Gastrocnemius medialis (tissue), 4 donors: ENCODE data around the gene ACP6.

Experiments
- CTCF ChIP-seq, 5 experiments: fragments of 450-650 bp in 3 of 5; fragments of 200-600 bp in 2 of 5; sonication (generic) in 2 of 5; IDR thresholded peaks in 4 of 5; conservative IDR thresholded peaks in 1 of 5; 1 replicate in 4 of 5; 2 replicates in 1 of 5; pipeline ENCODE4 v1.5.1; 2016 to 2019; ENCODE audit warnings: antibody characterized with exemption in 5 of 5, mild to moderate bottlenecking in 3 of 5, moderate library complexity in 3 of 5
- POLR2A ChIP-seq, 2 donors: fragments of 450-650 bp; IDR thresholded peaks; one replicate each; pipeline ENCODE4 v1.6.1; 2017; ENCODE audit warnings: antibody characterized with exemption in 2 of 2, mild to moderate bottlenecking in 2 of 2, moderate library complexity in 2 of 2

DNA sequence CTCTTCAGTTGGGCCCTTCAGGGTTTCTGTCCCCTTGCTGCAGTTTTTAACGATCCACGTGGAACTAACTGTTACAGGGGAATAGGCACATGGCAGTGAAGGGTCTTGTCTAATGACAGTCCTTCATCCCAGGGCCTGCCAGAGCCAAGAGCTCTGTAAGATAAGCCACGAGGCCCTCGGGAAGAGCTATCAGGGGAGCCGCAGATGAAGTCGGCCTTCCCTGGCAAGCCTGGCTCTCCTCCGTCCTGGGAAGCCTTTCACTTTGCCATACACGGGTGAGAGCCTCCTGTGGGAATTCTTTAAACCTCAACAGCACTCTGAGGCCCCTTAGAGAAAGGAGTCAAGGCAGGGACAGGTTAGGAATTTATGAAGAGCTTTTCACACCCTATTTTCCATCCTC, 29.0 kb downstream of the ACP6 start:
- no peak for TF ChIP-seq CTCF (IDR thresholded peaks at IDR 0.05 in 4 of 5, conservative IDR thresholded peaks at IDR 0.05 in 1 of 5)
- TF ChIP-seq POLR2A (IDR thresholded peaks at IDR 0.05), result no peak
